Urinary bladder (tissue), 4 donors: ENCODE data around the gene ADAMTS7. TPM values are rescaled to one million over a fixed set of nuclear protein-coding genes. Genes with fewer than 3 reads are reported as not detected.
"Not testable (repeated sequence)": the region's sequence is repeated elsewhere in the genome, so short reads cannot be mapped to it uniquely, and the experiment has no call there.

Experiments used
- DNase-seq: peaks from one replicate; pipeline ENCODE4 v3.0.0-alpha.2; 2015; ENCODE audit errors: extremely low spot score
- H3K27ac ChIP-seq: one replicate; pipeline ENCODE4 v1.5.1; 2013; ENCODE audit warnings: low read depth, mild to moderate bottlenecking, moderate library complexity
- H3K36me3 ChIP-seq: one replicate; pipeline ENCODE4 v1.6.1; 2013; ENCODE audit warnings: mild to moderate bottlenecking, moderate library complexity; ENCODE audit not compliant: insufficient read depth
- H3K4me1 ChIP-seq: one replicate; pipeline ENCODE4 v1.6.1; 2013; ENCODE audit warnings: mild to moderate bottlenecking, moderate library complexity; ENCODE audit not compliant: insufficient read depth
- H3K4me3 ChIP-seq: one replicate; pipeline ENCODE4 v1.5.1; 2013; ENCODE audit warnings: low read depth, low read length
- WGBS: extraction: QIAGEN DNeasy Blood & Tissue Kit; methylation state at CpG from one replicate; pipeline ENCODE4 v1.1.7; 2013; 5-methylcytosine and 5-hydroxymethylcytosine counted together
- polyA plus RNA-seq: library from polyadenylated mRNA; stranded (reverse); fragments of 200-250 nt; gene quantifications from one replicate; pipeline ENCODE4 v1.2.3, GENCODE V29; 2013
- total RNA-seq: library from RNA; depleted of rRNA; stranded (reverse); fragments of >200 nt; gene quantifications from one replicate; pipeline ENCODE4 v1.2.3, GENCODE V29; 2014
- donor health status: healthy with polysubstance abuse.
- donor health status: healthy.

ADAMTS7 gene
- total and polyA plus RNA-seq, 2 donors = 3.3 to 9.6 TPM

GRCh38 chr15:78753359-78753659, 58.0 kb downstream of the ADAMTS7 start:
- not testable (repeated sequence) for DNase-seq, H3K4me3 ChIP-seq, H3K36me3 ChIP-seq, H3K4me1 ChIP-seq, H3K27ac ChIP-seq
- 91% methylated on average over 7 of the region's 7 CpGs for WGBS

GRCh38 chr15:78752492-78753358, 58.5 kb downstream of the ADAMTS7 start:
- DNase-seq = no peak
- 84% methylated on average over 24 of the region's 24 CpGs for WGBS
- no peaks in the 10 kb centered on the region for H3K36me3 ChIP-seq
- no peaks in the 10 kb centered on the region for H3K4me1 ChIP-seq
- no peak overlapping the region for H3K4me3 ChIP-seq
- H3K27ac ChIP-seq = no peak overlapping the region

GRCh38 chr15:78751602-78751979, 59.7 kb downstream of the ADAMTS7 start:
- no peak for DNase-seq
- Histone ChIP-seq H3K4me1 (no peaks in the 10 kb centered on the region), H3K4me3 (no peak overlapping the region), H3K36me3 (no peaks in the 10 kb centered on the region), H3K27ac (no peak overlapping the region)
- WGBS = 72% methylated on average over 13 of the region's 13 CpGs

GRCh38 chr15:78750974-78751601, 60.2 kb downstream of the ADAMTS7 start:
- H3K4me3 ChIP-seq, H3K27ac ChIP-seq, H3K36me3 ChIP-seq, H3K4me1 ChIP-seq: not testable (repeated sequence)
- WGBS = 4% methylated on average over 28 of the region's 28 CpGs
- peak; percentile 15 for DNase-seq

- WGBS = 28% methylated on average over 7 of the region's 7 CpGs
- no peak for DNase-seq
- H3K4me1 ChIP-seq = no peaks in the 10 kb centered on the region
- H3K36me3 ChIP-seq = no peaks in the 10 kb centered on the region
- H3K4me3 ChIP-seq = no peak overlapping the region
- no peak overlapping the region for H3K27ac ChIP-seq
Measured at GRCh38 chr15:78750566-78750965, 60.7 kb downstream of the ADAMTS7 start.

GRCh38 chr15:78749831-78750230, 61.4 kb downstream of the ADAMTS7 start:
- no peak for DNase-seq
- H3K36me3 ChIP-seq = no peaks in the 10 kb centered on the region
- WGBS = 95% methylated on average over 17 of the region's 17 CpGs

GRCh38 chr15:78747877-78748276, 63.4 kb downstream of the ADAMTS7 start:
- 77% methylated on average over 7 of the region's 7 CpGs for WGBS

More at GRCh38 chr15:78749831-78750230, 61.4 kb downstream of the ADAMTS7 start:
- H3K4me3 ChIP-seq = no peak overlapping the region
- H3K4me1 ChIP-seq = no peaks in the 10 kb centered on the region
- no peak overlapping the region for H3K27ac ChIP-seq

GRCh38 chr15:78741674-78742073, 69.6 kb downstream of the ADAMTS7 start:
- H3K36me3 ChIP-seq, H3K27ac ChIP-seq, DNase-seq, H3K4me1 ChIP-seq, H3K4me3 ChIP-seq: not testable (repeated sequence)
- 83% methylated on average over 4 of the region's 4 CpGs for WGBS

More at GRCh38 chr15:78747877-78748276, 63.4 kb downstream of the ADAMTS7 start:
- not testable (repeated sequence) for H3K4me3 ChIP-seq, H3K4me1 ChIP-seq, H3K27ac ChIP-seq, H3K36me3 ChIP-seq, DNase-seq

GRCh38 chr15:78740904-78741274, 70.4 kb downstream of the ADAMTS7 start:
- no peaks in the 10 kb centered on the region for H3K4me1 ChIP-seq
- DNase-seq = no peak
- no peak overlapping the region for H3K27ac ChIP-seq
- 85% methylated on average over 7 of the region's 7 CpGs for WGBS
- H3K36me3 ChIP-seq = no peaks in the 10 kb centered on the region
- H3K4me3 ChIP-seq = no peak overlapping the region

GRCh38 chr15:78739996-78740903, 71.0 kb downstream of the ADAMTS7 start:
- no peak overlapping the region for H3K27ac ChIP-seq
- no peak overlapping the region for H3K4me3 ChIP-seq
- H3K4me1 ChIP-seq = no peaks in the 10 kb centered on the region
- 57% methylated on average over 23 of the region's 23 CpGs for WGBS
- DNase-seq = no peak
- H3K36me3 ChIP-seq = no peaks in the 10 kb centered on the region

GRCh38 chr15:78739206-78739605, 72.1 kb downstream of the ADAMTS7 start:
- no peak overlapping the region for H3K4me3 ChIP-seq
- no peaks in the 10 kb centered on the region for H3K4me1 ChIP-seq
- H3K27ac ChIP-seq = no peak overlapping the region
- no peaks in the 10 kb centered on the region for H3K36me3 ChIP-seq
- no peak for DNase-seq
- WGBS = 96% methylated on average over 9 of the region's 9 CpGs

- 62% methylated on average over 11 of the region's 11 CpGs for WGBS
- not testable (repeated sequence) for H3K27ac ChIP-seq, H3K36me3 ChIP-seq, H3K4me1 ChIP-seq, H3K4me3 ChIP-seq, DNase-seq
Measured at GRCh38 chr15:78737931-78738558, 73.2 kb downstream of the ADAMTS7 start.

GRCh38 chr15:78737187-78737820, 74.0 kb downstream of the ADAMTS7 start:
- WGBS = 78% methylated on average over 9 of the region's 9 CpGs
- DNase-seq = no peak
- Histone ChIP-seq H3K4me1 (no peaks in the 10 kb centered on the region), H3K27ac (no peak overlapping the region), H3K4me3 (no peak overlapping the region), H3K36me3 (no peaks in the 10 kb centered on the region)
